OCI-LY3 (cell line): ENCODE measurements around the gene PPP3R1.

Source experiments
- H2AFZ ChIP-seq: fragments of 200-600, 300-600 bp; shearing (Covaris generic); 2 replicates; pipeline ENCODE4 v1.6.0; 2014; ENCODE audit warnings: antibody characterized with exemption, low read depth, low read length
- H3K27ac ChIP-seq: fragments of 200-600, 300-600 bp; sonication (generic); 2 replicates; pipeline ENCODE4 v1.5.1; 2014; ENCODE audit warnings: mild to moderate bottlenecking, low read length, moderate library complexity, mixed read lengths
- H3K27me3 ChIP-seq: fragments of 200-600, 300-600 bp; sonication (generic); 2 replicates; pipeline ENCODE4 v1.6.1; 2014; ENCODE audit warnings: low read depth, low read length, mixed read lengths
- H3K36me3 ChIP-seq: fragments of 200-600, 300-600 bp; sonication (generic); replicated peaks from 2 replicates; pipeline ENCODE3; 2014; ENCODE audit warnings: low read depth, low read length, mixed read lengths
- H3K4me1 ChIP-seq: fragments of 300-600, 200-600 bp; sonication (generic); 2 replicates; pipeline ENCODE4 v1.6.1; 2014; ENCODE audit warnings: low read length, mixed read lengths
- H3K4me2 ChIP-seq: fragments of 200-600, 300-600 bp; sonication (generic); 2 replicates; pipeline ENCODE4 v1.6.1; 2014; ENCODE audit warnings: low read length, mixed read lengths
- H3K4me3 ChIP-seq: fragments of 300-600, 200-600 bp; sonication (generic); 2 replicates; pipeline ENCODE4 v1.5.1; 2014; ENCODE audit warnings: antibody characterized with exemption, mild to moderate bottlenecking, low read length, moderate library complexity
- H3K79me2 ChIP-seq: fragments of 300-600, 200-600 bp; shearing (Covaris generic); 2 replicates; pipeline ENCODE4 v1.6.1; 2014; ENCODE audit warnings: mild to moderate bottlenecking, low read length, mixed read lengths
- H3K9ac ChIP-seq: fragments of 300-600, 200-600 bp; shearing (Covaris generic); 2 replicates; pipeline ENCODE4 v1.6.0; 2014; ENCODE audit warnings: mild to moderate bottlenecking, low read length, moderate library complexity
- H3K9me3 ChIP-seq: fragments of 200-600, 300-600 bp; shearing (Covaris generic); 2 replicates; pipeline ENCODE4 v1.6.1; 2014; ENCODE audit warnings: low read length, mixed read lengths; ENCODE audit not compliant: insufficient read depth
- H4K20me1 ChIP-seq: fragments of 200-600, 300-600 bp; sonication (generic); 2 replicates; pipeline ENCODE4 v1.6.1; 2016; ENCODE audit warnings: low read length, mixed read lengths; ENCODE audit not compliant: insufficient read depth
- EZH2phosphoT487 ChIP-seq: fragments of 200-600 bp; shearing (Covaris generic); IDR thresholded peaks from 2 replicates; pipeline ENCODE4 v1.6.1; 2018; ENCODE audit warnings: antibody characterized with exemption, mixed run types, low read depth
- TF ChIP-seq, protein P1 (sequence below): fragments of 200-600, 300-600 bp; sonication (generic); IDR thresholded peaks from 2 replicates; pipeline ENCODE4 v1.5.1; 2014; ENCODE audit warnings: antibody characterized with exemption, low read length, low read depth

The PPP3R1 gene

DNA sequence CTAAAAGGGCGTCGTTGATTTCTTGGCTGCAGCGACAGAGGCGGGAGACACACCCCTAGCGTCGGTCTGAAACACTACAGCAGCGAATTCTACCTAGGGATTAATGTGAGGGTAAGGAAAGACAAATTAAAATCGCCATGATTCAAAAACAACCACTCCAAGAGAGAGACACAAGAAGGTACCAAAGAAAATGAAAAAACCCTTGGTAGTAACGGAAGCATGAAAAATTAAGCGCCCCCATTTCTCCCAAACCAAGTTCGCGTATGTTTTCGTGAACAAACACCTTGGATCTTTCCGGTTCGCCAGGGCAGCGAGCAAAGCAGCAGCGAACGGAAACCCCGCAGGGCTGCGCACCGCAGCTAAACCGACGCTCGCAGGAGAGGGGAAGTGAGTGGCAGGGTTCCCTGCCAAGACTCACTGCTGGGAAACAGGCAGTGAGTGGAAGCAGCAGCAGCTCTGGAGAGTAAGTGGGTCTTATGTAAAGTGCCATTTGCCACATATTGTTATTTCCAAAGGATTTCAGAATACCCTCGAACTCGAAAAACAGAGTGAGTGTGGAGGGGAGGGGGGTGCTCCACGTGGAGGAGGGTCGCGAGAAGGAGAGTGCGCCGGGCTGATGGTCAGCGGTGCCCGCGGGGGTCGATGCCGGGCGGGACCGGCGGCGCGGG lies 1.0 kb downstream of the PPP3R1 start:
- peaks cover 17% of the 10 kb centered on the region for H3K4me1 ChIP-seq
- TF ChIP-seq EZH2phosphoT487, result no peak
- TF ChIP-seq, protein P1, sequence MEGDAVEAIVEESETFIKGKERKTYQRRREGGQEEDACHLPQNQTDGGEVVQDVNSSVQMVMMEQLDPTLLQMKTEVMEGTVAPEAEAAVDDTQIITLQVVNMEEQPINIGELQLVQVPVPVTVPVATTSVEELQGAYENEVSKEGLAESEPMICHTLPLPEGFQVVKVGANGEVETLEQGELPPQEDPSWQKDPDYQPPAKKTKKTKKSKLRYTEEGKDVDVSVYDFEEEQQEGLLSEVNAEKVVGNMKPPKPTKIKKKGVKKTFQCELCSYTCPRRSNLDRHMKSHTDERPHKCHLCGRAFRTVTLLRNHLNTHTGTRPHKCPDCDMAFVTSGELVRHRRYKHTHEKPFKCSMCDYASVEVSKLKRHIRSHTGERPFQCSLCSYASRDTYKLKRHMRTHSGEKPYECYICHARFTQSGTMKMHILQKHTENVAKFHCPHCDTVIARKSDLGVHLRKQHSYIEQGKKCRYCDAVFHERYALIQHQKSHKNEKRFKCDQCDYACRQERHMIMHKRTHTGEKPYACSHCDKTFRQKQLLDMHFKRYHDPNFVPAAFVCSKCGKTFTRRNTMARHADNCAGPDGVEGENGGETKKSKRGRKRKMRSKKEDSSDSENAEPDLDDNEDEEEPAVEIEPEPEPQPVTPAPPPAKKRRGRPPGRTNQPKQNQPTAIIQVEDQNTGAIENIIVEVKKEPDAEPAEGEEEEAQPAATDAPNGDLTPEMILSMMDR, result peak; percentile 54
- H4K20me1 ChIP-seq, result peaks cover 46% of the 10 kb centered on the region
- no peaks in the 10 kb centered on the region for H3K9me3 ChIP-seq
- H3K36me3 ChIP-seq, result peaks cover 17% of the 10 kb centered on the region
- peak overlapping the region; percentile 99 for H3K4me3 ChIP-seq
- H3K27ac ChIP-seq, result peak overlapping the region; percentile 86
- no peaks in the 10 kb centered on the region for H3K27me3 ChIP-seq
- peaks cover 64% of the 10 kb centered on the region for H3K79me2 ChIP-seq
- H2AFZ ChIP-seq, result no peak overlapping the region
- H3K4me2 ChIP-seq, result peak overlapping the region; percentile 94
- H3K9ac ChIP-seq, result peak overlapping the region; percentile 97

DNA sequence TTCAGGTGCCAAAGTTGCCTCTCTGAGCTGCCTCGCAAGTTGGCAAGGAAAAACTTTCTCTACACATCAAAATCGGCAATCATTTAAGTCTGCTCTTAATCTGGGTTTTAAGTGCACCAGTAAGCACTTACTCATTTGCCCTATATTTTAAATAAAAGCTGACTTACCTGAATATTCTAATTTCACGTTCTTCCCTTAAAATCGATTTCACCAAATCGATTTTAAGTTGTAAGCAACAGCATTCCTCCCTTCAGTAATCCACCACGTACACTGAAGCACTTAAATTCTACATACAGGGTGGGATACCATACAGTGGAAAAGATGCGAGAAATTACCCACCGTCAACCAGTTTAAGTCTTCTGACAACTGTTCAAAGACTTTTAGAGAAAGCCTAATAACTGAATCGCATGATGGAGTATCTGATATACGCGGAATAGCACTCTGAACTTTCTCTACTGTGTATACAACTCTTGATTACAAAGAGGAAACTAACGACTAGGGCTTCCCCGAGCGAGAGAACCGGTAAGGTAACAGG lies 1.6 kb downstream of the PPP3R1 start:
- Histone ChIP-seq H3K36me3 (peaks cover 17% of the 10 kb centered on the region), H3K9ac (peak overlapping the region; percentile 97), H3K4me2 (peak overlapping the region; percentile 94), H3K27me3 (no peaks in the 10 kb centered on the region), H4K20me1 (peaks cover 52% of the 10 kb centered on the region), H2AFZ (no peak overlapping the region), H3K27ac (peak overlapping the region; percentile 86), H3K4me3 (peak overlapping the region; percentile 99), H3K9me3 (no peaks in the 10 kb centered on the region), H3K79me2 (peaks cover 70% of the 10 kb centered on the region), H3K4me1 (peaks cover 17% of the 10 kb centered on the region)
- no peak for TF ChIP-seq EZH2phosphoT487
- TF ChIP-seq, protein P1, result no peak

DNA sequence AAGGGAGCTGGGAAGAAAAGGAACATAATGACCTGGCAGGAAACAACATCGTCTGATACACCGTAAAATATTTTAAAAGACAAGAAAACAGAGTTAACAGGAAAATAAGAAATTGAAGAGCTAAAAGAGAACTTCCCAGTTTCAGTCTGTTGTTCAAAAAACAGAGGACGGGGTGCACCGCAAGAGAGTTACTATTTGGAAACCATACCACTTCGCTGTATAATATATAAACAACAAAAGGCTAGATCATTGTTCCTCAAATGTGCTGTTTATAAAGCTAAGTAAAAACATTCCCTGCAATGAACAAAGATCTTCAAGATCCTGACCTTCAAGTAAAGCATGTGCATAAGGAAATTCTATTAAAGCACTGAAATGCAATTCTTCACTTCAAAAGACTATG lies 2.1 kb downstream of the PPP3R1 start:
- peak overlapping the region; percentile 94 for H3K4me2 ChIP-seq
- no peaks in the 10 kb centered on the region for H3K9me3 ChIP-seq
- TF ChIP-seq EZH2phosphoT487, result no peak
- TF ChIP-seq, protein P1, result no peak
- H3K4me3 ChIP-seq, result peak overlapping the region; percentile 99
- H4K20me1 ChIP-seq, result peaks cover 57% of the 10 kb centered on the region
- H3K4me1 ChIP-seq, result peaks cover 17% of the 10 kb centered on the region
- H3K79me2 ChIP-seq, result peaks cover 76% of the 10 kb centered on the region
- peak overlapping the region; percentile 86; the same call in 1 of the 2 replicates for H3K27ac ChIP-seq
- peaks cover 17% of the 10 kb centered on the region for H3K36me3 ChIP-seq
- H3K9ac ChIP-seq, result peak overlapping the region; percentile 97
- H2AFZ ChIP-seq, result no peak overlapping the region
- H3K27me3 ChIP-seq, result no peaks in the 10 kb centered on the region

DNA sequence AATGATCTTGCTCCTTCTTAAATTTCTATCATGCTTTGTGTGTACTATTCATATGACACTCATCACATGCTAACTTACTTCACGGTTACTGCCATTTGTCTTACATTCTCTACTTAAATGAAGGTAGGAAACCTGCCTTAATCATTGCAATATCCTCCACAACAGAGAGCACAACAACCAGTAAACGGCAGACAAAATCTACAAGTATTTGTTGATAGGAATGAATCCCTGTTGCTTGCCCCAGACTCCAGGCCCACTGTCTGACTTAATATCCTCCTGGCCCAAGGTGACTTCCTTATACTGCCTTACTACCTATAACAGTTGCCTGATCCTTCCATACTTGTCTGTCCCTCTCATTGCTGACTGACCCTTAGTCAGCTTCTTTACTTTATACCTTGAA lies 3.5 kb downstream of the PPP3R1 start:
- Histone ChIP-seq H3K4me2 (no peak overlapping the region), H4K20me1 (peaks cover 71% of the 10 kb centered on the region), H3K79me2 (peaks cover 89% of the 10 kb centered on the region), H3K36me3 (peaks cover 17% of the 10 kb centered on the region), H3K4me3 (no peak overlapping the region), H2AFZ (no peak overlapping the region), H3K27me3 (no peaks in the 10 kb centered on the region), H3K9ac (no peak overlapping the region), H3K4me1 (peaks cover 15% of the 10 kb centered on the region), H3K27ac (no peak overlapping the region), H3K9me3 (no peaks in the 10 kb centered on the region)
- TF ChIP-seq EZH2phosphoT487, result no peak
- TF ChIP-seq, protein P1, result no peak
